ENCODE results near the gene NTRK1. TPM values are rescaled to one million over a fixed set of nuclear protein-coding genes. Genes with fewer than 3 reads are reported as not detected.

NTRK1 gene
- total RNA-seq, 6 experiments from 2014 or later: 0.10 TPM; not detected in 5

DNA sequence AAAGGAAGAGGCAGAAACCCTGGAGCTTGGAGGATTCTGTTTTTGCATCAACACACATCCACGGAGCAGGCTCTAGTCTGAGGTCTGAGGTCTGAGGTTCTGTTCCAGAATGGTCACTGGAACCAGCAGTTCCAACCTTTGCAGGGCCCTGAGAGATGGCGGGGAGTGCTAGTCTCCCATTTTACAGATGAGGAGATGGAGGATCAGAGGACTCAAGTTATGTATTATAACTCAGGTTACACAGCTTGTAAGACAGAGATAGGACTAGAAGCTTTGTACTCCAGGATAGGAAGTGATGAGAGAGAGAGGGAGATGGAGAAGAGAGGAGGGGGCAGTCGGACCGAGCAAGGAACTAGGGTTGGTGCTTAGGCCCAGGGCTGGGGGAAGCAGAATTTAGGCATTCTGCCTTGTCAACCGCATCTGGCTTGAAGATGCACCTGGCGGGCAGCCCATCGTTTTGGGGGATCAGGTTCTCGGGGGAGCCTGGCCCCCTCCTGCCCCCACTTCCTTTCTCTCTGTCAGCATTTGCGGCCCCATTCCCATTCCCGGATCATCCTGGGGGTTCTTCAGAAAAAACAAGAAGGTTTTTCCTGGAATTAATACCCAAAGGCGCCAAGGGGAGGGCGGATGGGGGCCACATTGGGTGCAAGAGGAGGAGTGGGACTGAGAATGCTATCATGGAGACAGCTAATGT, 38.5 kb downstream of the NTRK1 start:
- H3K27ac Mint-ChIP-seq: no peak overlapping the region; the same call in 1 of the 2 replicates
- peaks cover 1% of the 10 kb centered on the region for H3K27me3 Mint-ChIP-seq (ENCODE audit: insufficient read depth)
- no peak for DNase-seq
- peaks cover 74% of the 10 kb centered on the region for H3K4me1 Mint-ChIP-seq (ENCODE audit: low read depth)
- no peaks in the 10 kb centered on the region for H3K9me3 Mint-ChIP-seq
- H3K4me3 Mint-ChIP-seq: no peak overlapping the region
- TF ChIP-seq, protein P1, sequence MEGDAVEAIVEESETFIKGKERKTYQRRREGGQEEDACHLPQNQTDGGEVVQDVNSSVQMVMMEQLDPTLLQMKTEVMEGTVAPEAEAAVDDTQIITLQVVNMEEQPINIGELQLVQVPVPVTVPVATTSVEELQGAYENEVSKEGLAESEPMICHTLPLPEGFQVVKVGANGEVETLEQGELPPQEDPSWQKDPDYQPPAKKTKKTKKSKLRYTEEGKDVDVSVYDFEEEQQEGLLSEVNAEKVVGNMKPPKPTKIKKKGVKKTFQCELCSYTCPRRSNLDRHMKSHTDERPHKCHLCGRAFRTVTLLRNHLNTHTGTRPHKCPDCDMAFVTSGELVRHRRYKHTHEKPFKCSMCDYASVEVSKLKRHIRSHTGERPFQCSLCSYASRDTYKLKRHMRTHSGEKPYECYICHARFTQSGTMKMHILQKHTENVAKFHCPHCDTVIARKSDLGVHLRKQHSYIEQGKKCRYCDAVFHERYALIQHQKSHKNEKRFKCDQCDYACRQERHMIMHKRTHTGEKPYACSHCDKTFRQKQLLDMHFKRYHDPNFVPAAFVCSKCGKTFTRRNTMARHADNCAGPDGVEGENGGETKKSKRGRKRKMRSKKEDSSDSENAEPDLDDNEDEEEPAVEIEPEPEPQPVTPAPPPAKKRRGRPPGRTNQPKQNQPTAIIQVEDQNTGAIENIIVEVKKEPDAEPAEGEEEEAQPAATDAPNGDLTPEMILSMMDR (IDR thresholded peaks at IDR 0.05): no peak
- H3K36me3 Mint-ChIP-seq (ENCODE audit: low read depth): peaks cover 7% of the 10 kb centered on the region; the same call in 1 of the 2 replicates

DNA sequence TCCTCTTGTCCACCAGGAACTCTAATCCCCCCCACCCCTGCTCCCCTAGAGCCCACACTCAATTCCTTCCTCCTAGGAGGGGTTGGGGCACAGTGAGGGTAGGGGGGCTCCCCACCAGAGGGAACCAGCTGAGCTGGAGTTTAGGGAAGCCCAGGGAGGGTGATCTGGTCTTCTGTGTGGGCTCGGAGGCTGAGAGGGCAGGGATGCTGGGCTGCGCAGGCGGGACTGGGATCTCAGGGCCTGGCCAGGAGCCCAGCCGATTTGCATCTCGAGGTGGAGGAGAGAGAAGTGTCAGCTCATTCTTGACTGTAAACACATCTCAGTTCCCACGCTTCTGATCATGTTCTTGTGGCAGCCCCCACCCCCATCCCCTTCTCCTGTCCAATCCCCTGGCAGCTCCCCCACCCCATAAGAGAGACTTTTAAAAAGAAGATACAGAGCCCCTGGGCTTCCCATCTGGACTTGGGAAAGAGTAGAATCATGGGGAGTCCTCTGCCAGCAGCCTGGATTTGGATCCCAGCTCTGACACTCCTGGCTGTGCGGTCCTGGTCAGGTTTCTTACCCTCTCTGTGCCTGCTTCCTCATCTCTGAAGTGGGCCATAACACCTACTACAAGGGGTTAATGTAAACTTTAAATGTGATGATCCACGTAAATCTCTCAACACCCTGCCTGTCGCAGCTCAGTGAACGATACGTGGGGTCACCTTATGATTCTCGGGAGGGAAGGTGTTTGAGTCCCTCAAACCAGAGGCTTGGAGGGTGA, 39.5 kb downstream of the NTRK1 start:
- TF ChIP-seq, protein P1 (IDR thresholded peaks at IDR 0.05): no peak

DNA sequence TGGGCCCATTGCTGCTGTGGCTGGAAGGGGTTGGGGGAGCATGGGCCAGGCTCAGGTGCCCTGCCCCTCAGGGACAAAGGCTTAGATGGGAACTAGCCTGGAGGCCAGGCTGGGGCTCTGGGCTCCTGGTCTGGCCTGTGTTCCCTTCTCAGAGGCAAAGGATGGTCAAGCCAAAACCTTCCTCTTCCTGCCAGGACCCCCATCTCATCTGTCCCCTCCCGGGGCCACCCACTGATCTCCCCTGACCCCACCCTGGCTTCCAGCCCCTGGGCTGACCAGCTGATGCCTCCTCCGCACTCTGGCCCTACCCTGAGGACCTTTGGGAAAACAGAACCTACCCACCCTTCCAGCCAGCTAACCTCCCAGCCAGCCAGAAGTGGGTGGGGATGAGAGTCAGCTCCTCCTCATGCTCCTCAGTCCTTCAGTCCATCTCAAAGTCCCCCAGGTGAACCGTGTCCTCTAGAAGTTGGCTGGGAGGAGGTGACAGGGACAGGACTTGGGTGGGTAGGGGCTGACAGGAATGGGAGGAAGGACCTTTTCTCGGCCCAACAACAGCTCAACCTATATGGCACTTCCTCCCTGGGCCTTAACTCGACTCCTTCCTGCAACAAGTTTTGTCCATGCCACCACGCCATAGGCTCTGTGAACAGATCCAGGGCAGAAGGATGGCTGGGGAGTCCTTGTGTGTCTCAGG, 40.4 kb downstream of the NTRK1 start:
- H3K4me3 Mint-ChIP-seq: no peak overlapping the region
- H3K27ac Mint-ChIP-seq: no peak overlapping the region
- peaks cover 6% of the 10 kb centered on the region for H3K27me3 Mint-ChIP-seq (ENCODE audit: insufficient read depth)
- peaks cover 55% of the 10 kb centered on the region for H3K4me1 Mint-ChIP-seq (ENCODE audit: low read depth)
- no peak for DNase-seq
- peaks cover 7% of the 10 kb centered on the region; the same call in 1 of the 2 replicates for H3K36me3 Mint-ChIP-seq (ENCODE audit: low read depth)
- TF ChIP-seq, protein P1 (IDR thresholded peaks at IDR 0.05): no peak
- H3K9me3 Mint-ChIP-seq: no peaks in the 10 kb centered on the region

More for the DNA sequence above, 39.5 kb downstream of the NTRK1 start:
- H3K36me3 Mint-ChIP-seq (ENCODE audit: low read depth): peaks cover 7% of the 10 kb centered on the region; the same call in 1 of the 2 replicates
- no peak overlapping the region for H3K27ac Mint-ChIP-seq
- DNase-seq: no peak
- H3K27me3 Mint-ChIP-seq (ENCODE audit: insufficient read depth): peaks cover 1% of the 10 kb centered on the region
- no peaks in the 10 kb centered on the region for H3K9me3 Mint-ChIP-seq
- no peak overlapping the region for H3K4me3 Mint-ChIP-seq
- H3K4me1 Mint-ChIP-seq (ENCODE audit: low read depth): peaks cover 64% of the 10 kb centered on the region

DNA sequence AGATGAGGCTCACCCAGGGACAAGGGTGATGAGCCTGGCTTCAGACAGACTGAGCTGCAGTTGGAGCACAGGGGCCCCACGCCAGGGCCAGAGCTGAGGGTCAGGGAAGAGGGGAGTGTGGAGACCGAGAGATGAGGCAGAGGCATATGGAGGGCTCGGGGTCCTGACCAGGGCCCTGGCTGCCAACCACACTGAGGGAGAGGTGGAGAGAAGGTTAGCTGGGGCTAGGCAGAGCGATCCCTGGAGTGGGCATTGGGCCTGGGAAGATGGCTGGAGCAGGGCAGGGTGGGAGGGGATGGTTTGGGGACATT, 40.9 kb downstream of the NTRK1 start:
- H3K4me3 Mint-ChIP-seq: no peak overlapping the region
- H3K4me1 Mint-ChIP-seq (ENCODE audit: low read depth): peaks cover 50% of the 10 kb centered on the region
- H3K27me3 Mint-ChIP-seq (ENCODE audit: insufficient read depth): peaks cover 6% of the 10 kb centered on the region
- TF ChIP-seq, protein P1 (IDR thresholded peaks at IDR 0.05): no peak
- DNase-seq: no peak
- H3K9me3 Mint-ChIP-seq: no peaks in the 10 kb centered on the region
- H3K27ac Mint-ChIP-seq: no peak overlapping the region
- peaks cover 7% of the 10 kb centered on the region; the same call in 1 of the 2 replicates for H3K36me3 Mint-ChIP-seq (ENCODE audit: low read depth)

DNA sequence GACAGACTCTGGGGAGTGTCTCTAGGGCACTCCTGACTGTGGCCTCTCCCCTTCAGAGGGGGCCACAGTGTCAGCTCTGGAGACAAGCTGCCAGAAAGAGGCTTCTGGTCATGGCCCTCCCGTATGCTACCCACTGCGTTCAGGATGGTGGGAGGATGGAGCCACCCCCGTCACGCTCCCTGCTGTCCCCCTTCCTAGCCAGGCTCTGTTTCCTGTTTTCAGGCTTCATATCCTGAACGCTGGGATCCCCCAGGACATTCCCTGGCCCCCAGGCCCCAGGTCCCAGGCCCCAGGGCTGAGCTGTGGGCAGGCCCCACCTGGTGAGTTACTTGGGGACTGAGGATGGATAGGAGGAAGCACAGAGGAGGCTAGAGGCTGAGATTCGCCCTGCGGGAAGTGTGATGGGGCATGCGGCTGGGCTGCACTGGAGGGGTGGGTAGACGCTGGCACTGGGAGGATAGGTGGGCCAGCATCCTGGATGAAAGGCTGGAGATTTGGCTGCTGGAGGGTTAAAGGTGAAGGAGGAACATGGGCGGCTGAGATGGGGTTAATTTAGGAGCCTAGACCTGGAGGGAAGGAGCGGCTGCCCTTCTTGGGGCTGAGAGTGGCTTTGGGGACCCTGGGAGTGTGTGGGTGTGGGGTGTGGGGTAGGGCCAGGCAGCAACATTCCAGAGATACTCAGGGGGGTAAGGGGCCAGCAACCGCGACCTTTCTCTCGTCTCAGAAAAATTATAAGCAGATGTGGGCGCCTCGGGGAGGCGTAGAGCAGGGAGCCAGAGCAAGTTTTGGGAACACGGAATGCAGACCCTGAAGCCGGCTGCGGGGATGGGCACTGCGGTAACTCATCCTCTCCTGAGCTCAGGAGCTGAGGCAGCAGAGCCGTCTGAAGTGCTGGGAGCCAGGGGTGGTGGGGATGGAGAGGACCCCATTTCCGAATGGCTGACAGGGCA, 41.6 kb downstream of the NTRK1 start:
- TF ChIP-seq, protein P1 (IDR thresholded peaks at IDR 0.05): no peak
- Mint-ChIP-seq H3K36me3 (ENCODE audit: low read depth) (peaks cover 7% of the 10 kb centered on the region; the same call in 1 of the 2 replicates), H3K4me3 (no peak overlapping the region; the same call in none of the 2 replicates), H3K27me3 (ENCODE audit: insufficient read depth) (peaks cover 6% of the 10 kb centered on the region), H3K27ac (no peak overlapping the region), H3K4me1 (ENCODE audit: low read depth) (peaks cover 50% of the 10 kb centered on the region), H3K9me3 (no peaks in the 10 kb centered on the region)
- DNase-seq: no peak

Measured in HFFc6 (cell line).